HG02798 (cell line): ENCODE measurements around the gene SPARCL1.
A peak's percentile ranks its signal among the peaks of the same experiment; 100 is the strongest.
"Not testable (repeated sequence)": the region's sequence is repeated elsewhere in the genome, so short reads cannot be mapped to it uniquely, and the experiment has no call there.

Experiments used
- ATAC-seq: cut with Tn5 transposase; IDR thresholded peaks from one replicate; pipeline ENCODE4 v1.9.1; 2021; ENCODE audit warnings: mild to moderate bottlenecking; ENCODE audit not compliant: unreplicated experiment, poor library complexity

SPARCL1 gene

DNA sequence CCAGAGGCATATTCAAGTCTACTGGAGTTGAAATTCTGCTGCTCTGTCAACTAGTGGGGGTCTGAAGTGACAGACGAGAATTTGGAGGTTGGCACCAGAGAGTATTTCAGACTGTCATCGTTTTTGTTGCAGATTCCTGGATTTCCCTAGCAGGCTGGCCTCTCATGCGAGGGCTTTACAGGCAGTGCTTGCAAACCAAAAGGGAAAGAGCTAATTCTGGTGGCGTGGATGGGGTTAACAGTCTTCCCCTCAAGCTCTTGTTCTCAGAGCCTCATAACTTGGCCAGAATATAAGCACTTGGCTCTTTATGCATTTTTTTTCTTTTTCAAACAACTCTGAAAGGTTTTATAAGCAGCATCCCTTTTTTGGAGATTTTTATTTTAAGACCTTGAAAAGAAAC is at the start of gene SPARCL1:
Gene SPARCL1, minus strand, starts transcription at position 190 of the 400 bp plus-strand sequence. CDS start 29,802 bp downstream, outside the sequence.
- ATAC-seq: no peak

- no peak for ATAC-seq
Observed at GRCh38 chr4:87575983-87576382, 46.8 kb upstream of the SPARCL1 start.

- ATAC-seq: no peak
Observed at GRCh38 chr4:87575408-87575807, 46.2 kb upstream of the SPARCL1 start.

GRCh38 chr4:87574996-87575395 is 45.8 kb upstream of the SPARCL1 start:
- no peak for ATAC-seq

- not testable (repeated sequence) for ATAC-seq
Observed at GRCh38 chr4:87574376-87574775, 45.2 kb upstream of the SPARCL1 start.

DNA sequence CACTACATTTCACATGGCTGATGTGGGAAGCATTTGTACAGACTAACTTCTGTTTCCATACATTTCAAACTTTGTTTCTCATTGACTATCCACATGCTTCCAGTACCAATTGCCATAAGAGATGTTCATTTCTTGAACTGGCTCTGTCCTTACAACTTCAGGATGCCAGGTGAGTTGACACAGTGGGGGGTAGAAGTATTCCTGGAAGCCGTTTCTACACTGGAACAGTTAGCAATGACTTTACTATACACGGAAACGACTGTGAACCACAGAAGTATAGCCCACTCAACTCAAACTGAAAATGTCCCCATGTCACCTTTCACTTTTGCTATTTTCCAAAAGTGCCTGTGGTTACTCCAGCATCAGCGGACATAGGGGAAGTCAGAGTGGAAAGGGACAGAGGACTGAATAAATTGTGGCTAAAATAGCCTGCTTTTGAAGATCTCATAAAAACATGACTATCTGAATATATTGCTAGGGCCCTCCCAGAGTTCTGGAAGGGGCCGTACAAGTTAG is 41.2 kb upstream of the SPARCL1 start:
- ATAC-seq: no peak

- no peak for ATAC-seq
Observed at GRCh38 chr4:87567191-87567590, 38.0 kb upstream of the SPARCL1 start.

- no peak for ATAC-seq
Observed at GRCh38 chr4:87566276-87566675, 37.1 kb upstream of the SPARCL1 start.

DNA sequence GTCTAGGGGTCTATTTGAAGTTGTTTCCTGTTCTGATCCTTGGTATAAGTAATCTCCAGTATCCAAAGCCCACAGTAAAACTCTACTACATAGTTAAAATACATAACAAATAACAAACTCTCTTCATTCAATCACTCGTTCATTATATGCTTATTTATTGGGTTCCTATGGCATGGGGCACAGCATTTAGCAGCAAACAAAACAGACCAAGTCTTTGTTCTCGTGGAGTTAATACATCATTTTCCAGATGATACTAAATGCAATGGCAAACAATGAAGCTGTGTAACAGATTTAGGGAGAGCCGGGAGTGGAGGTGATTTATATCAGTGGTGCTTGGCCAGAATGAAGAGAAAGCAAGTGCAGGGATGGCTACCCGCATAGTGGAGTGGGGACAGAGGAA is 36.6 kb upstream of the SPARCL1 start:
- no peak for ATAC-seq

DNA sequence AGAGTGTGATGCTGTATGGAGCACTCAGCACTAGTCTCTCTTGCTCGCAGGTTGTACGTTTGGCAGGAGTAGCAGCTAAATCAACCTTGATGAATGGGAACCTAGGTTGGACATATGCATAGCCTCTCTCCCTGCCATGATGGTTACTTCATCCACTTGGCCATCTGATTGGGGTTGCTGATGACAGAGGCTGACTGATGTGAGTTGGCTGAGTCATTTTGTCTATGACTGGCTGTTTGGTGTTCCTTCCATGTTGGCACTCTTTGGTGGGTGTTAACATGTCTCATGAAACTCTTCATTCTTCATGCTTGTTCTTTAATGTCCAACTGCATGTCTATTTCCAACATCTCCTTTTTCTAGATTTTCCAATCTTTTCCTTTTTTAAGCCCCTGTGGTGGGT is 31.6 kb upstream of the SPARCL1 start:
- no peak for ATAC-seq

DNA sequence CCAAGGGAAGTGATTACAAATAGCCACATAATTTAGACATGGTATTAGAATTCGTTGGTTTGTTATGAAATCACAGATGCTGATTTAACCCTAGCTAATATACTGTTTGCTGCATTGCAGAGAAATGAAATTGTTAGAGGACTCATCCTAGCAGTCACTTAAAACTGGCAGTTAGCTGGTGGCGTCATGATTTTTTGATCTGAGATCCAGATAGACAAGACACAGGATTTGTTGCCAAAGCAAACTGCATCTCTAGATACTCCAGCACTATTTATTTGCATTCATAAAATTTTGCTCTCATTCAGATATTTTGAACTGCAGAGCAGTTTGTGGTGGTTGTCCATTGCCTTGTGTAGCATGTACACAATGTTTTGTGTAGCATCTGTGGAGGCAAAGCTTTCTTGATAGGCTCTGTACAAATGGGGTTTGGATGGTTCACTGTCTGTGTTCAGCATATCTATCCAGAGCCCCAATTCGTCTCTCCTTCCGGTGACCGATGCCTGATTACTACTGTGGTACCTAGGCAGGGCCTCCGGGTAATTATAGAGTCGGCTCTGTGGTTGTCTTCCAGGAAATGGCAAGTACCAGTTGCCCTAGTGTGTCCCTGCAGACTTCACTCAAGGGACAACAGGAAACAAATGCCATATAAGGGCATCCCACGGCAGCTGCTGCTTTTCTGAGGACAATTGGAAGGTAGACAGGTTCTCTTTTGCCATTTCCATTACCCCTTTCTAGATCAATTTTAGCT is 30.1 kb upstream of the SPARCL1 start:
- peak; percentile 98 for ATAC-seq

DNA sequence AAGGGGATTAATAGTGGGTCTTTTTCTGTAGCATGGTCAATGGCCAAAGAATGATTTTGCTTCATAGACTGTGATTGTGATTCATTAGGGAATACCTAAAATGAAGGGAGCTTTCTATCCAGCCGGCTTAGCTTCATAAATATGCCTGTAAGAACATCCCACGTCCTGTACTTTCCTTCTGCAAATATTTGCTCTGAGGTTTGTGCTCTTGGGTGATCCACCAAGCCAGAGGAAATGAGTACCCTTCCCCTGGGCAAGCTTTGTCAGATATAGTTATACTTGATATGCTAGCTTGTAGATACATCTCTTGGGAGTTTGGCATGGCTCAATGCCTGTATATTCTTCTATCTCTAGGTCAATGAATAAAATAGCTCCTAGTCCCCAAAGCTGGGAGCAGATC is 28.2 kb upstream of the SPARCL1 start:
- ATAC-seq: no peak

DNA sequence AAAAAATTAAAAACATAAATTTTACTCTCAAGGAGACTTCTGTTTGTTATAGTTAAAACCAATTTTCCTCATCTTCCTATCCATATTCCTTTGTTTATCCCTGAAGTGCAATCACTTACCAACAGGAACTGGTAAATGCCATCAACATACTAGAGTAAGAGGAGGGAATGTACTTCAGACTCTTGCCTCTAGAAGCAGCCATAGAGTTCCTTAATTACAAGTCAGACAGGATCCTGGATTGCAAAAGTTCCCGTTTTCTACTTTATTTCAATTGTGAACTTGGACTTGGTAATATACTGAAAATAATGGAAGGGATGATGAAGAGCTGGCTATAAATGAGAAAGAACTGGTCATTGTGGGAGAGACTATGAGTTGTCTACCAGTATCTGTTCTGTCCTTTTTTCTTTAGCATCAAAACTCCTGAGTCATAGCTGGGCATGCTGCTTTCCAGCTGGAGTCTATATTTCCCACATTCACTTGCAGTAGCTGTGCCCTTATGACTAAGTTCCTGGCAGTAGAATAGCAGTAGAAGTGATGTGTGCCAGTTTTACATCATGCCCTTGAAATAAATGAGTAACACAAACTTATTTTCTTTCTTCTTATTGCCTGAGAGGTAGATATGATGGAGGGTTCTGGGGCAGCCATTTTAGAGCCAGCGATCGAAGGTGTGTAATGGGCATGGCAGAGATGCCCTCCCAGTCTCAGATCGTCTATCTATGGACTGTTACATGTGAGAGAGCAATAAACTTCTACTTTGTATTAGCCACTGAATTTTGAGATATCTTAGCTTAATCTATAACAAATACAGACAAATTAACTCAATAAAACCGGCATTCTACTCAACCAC is 26.8 kb upstream of the SPARCL1 start:
- no peak for ATAC-seq

DNA sequence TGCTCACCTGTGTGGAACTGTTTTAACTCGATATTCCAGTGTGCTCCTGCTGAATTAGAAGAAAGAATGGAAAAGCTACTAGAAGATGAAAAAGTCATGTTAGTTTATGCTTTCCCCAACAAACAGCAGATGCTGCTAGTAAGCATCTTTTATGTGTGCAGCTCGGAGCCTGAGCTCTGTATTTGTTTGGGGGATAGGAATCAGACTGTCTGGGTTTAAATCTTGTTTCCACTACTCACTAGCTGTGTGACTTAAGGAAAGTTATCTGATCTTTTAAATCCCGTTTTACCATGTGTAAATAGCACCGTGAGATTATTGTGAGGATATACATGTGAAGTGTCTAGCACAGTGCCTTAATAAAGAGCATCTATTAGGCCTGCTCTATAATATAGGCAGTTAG is 24.0 kb upstream of the SPARCL1 start:
- no peak for ATAC-seq

DNA sequence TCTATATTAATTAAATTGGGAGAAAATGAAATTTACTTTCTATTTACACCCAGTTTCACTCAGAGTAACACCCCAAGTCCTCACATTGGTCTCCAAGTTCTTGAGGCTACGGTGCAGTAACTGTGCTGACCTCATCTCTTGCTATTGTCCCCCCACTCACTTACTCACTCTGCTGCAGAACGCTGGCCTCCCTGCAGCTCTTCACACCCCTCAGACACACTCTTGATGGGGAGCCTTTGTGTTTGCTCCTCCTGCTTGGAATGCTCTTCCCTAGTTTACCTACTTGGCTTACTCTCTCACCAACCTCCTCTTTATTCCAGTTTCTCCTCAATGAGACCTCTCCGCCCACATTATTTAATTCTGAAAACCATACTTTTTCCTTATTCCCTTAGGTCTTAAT is 22.2 kb upstream of the SPARCL1 start:
- no peak for ATAC-seq

DNA sequence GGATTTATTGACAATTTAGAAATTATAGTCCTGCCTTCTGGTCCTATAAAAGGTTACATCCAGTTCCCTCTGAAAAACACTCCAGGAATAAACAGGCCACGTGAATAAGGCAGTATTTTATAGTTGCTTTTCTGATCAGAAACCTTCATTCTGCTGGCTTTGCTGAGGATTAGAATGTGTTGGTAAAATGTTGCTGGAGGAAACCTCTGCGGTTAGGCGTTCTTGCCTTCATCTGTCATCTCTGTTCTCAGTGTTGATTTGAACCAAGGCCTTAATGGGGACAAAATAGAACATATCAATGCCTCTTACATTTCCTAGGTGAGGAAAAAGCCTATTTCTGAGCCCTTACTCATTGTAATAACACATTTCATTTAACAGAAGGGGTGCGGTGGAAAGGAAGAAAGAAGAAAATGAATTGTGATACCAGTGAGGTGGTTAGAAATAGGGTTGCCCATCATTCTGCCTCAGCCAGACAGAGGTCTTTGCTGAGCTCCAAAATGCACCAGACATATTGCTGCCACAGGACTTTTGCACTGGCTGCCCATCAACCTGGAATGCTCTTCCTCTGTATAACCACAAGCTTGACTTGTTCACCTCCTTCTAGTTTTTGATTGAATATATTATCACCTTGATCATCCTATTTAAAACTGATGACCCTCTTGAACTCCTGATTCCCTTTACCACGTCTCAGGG is 18.0 kb upstream of the SPARCL1 start:
- ATAC-seq: no peak

- no peak for ATAC-seq
Observed at GRCh38 chr4:87545052-87545451, 15.9 kb upstream of the SPARCL1 start.

- no peak for ATAC-seq
Observed at GRCh38 chr4:87543835-87544461, 14.8 kb upstream of the SPARCL1 start.

GRCh38 chr4:87542734-87543312 is 13.6 kb upstream of the SPARCL1 start:
- no peak for ATAC-seq
